ENCODE results near the gene CABP7. TPM values are rescaled to one million over a fixed set of nuclear protein-coding genes. Genes with fewer than 3 reads are reported as not detected.

CABP7 gene
- total RNA-seq, 1 donor from 2014 or later = not detected

DNA sequence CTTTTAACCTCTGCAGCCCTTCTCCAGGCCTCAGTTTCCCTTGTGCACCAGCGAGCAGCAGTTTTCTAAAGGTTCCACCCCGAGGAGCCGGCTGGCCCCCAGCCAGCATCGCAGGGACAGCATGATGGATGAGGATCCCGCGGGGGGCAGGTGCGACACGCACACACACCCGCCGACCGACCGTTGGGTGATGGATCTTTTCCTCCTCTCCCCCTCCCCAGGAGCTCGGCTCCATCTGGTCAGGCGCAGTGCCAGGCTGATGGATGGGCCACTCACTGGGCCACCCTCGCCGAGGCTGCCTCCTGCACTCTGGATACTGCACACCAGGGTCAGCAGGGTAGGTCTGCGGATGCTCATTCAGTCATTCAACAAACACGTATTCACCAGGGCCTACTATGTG, 12.8 kb upstream of the CABP7 start:
- intact Hi-C loops (cut with DNase I) = no loop called here
- no peaks in the 10 kb centered on the region for H3K36me3 ChIP-seq
- H3K27ac ChIP-seq = no peak overlapping the region
- H3K4me1 ChIP-seq = peaks cover 23% of the 10 kb centered on the region
- TF ChIP-seq, protein P1, sequence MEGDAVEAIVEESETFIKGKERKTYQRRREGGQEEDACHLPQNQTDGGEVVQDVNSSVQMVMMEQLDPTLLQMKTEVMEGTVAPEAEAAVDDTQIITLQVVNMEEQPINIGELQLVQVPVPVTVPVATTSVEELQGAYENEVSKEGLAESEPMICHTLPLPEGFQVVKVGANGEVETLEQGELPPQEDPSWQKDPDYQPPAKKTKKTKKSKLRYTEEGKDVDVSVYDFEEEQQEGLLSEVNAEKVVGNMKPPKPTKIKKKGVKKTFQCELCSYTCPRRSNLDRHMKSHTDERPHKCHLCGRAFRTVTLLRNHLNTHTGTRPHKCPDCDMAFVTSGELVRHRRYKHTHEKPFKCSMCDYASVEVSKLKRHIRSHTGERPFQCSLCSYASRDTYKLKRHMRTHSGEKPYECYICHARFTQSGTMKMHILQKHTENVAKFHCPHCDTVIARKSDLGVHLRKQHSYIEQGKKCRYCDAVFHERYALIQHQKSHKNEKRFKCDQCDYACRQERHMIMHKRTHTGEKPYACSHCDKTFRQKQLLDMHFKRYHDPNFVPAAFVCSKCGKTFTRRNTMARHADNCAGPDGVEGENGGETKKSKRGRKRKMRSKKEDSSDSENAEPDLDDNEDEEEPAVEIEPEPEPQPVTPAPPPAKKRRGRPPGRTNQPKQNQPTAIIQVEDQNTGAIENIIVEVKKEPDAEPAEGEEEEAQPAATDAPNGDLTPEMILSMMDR (IDR thresholded peaks at IDR 0.05) = no peak
- DNase-seq (no peak), ATAC-seq (no peak)
- peaks cover 17% of the 10 kb centered on the region for H3K27me3 ChIP-seq (ENCODE audit: low read depth)
- no peak overlapping the region for H3K4me3 ChIP-seq
- no peaks in the 10 kb centered on the region for H3K9me3 ChIP-seq

DNA sequence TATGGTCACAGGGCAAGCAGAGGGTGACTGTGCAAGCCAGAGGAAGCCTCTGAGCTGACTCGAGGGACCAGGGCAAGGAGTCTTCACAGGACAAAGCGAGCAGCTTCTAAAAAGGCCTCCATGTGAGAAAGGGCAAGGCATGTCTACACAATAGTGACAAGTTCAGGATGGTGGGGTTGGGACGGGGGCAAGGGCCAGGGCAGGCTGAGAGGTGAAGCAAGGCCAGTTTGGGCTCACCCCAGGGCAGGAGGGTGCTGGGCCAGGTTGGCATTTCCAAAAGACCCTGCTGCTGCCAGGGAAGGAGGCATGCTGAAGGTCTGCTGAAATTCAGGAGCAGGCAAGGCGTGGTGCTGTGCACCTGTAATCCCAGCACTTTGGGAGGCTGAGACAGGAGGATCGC, 12.3 kb upstream of the CABP7 start:
- intact Hi-C loops (cut with DNase I) = no loop called here
- Histone ChIP-seq H3K36me3 (no peaks in the 10 kb centered on the region), H3K4me1 (peaks cover 18% of the 10 kb centered on the region), H3K4me3 (no peak overlapping the region), H3K27ac (no peak overlapping the region), H3K9me3 (no peaks in the 10 kb centered on the region), H3K27me3 (ENCODE audit: low read depth) (peaks cover 17% of the 10 kb centered on the region)
- ATAC-seq (no peak), DNase-seq (no peak)
- TF ChIP-seq, protein P1 (IDR thresholded peaks at IDR 0.05) = no peak

DNA sequence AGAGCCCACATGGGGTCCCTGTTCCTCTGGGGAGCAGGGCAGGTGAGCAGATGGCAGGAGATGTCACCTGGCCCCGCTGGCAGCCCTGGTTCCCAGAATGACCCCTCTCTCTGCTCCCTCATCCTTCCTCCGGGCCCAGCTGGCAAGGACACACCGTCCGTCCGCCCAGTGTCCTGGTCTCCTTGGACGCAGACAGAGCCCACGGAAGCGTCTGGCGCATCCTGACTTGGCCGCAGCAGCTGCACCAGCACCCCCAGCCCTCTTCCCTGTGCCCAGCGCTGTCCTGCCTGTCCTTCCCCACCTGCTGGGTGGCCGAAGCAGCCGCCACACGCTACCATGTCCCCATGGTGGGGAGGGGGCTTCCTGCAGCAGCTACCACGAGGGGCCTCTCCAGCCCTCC, 9.6 kb upstream of the CABP7 start:
- Histone ChIP-seq H3K36me3 (no peaks in the 10 kb centered on the region), H3K27ac (no peak overlapping the region), H3K4me3 (no peak overlapping the region), H3K4me1 (no peaks in the 10 kb centered on the region), H3K27me3 (ENCODE audit: low read depth) (peaks cover 18% of the 10 kb centered on the region), H3K9me3 (no peaks in the 10 kb centered on the region)
- TF ChIP-seq, protein P1 (IDR thresholded peaks at IDR 0.05) = no peak
- ATAC-seq = no peak
- no peak for DNase-seq
- intact Hi-C loops (cut with DNase I) = no loop called here

DNA sequence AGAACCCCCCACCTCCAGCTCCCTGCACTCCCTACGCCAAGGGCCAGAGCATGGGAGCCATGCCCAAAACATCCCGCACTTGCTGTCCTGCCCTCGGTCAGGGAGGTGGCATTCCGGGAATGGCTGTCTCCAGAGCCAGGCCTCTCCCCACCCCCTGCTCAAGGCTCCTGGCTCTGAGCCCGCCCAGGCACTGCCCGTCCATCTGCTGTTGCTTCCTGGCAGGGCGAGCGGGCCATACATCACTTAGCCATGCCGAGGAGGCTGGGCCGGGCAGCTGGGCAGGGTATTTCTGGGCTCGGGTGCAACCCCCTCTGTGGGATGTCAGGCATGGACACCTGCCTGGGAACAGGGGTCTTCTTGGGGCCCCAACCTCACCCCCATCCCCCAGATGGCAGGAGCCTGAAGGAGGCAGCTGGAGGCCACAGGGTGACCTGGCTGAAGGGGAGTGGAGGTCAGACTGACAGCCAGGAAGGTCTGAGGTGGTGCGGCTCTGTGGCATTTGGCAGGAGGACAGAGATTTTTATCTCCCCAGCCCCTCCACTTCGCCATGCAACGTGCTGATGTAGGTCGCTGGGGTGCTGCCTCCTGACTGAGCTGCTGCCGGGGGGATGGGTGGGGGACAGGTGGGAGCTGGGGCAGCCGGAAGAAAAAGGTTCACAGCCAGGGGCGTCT, 8.7 kb upstream of the CABP7 start:
- DNase-seq = no peak

DNA sequence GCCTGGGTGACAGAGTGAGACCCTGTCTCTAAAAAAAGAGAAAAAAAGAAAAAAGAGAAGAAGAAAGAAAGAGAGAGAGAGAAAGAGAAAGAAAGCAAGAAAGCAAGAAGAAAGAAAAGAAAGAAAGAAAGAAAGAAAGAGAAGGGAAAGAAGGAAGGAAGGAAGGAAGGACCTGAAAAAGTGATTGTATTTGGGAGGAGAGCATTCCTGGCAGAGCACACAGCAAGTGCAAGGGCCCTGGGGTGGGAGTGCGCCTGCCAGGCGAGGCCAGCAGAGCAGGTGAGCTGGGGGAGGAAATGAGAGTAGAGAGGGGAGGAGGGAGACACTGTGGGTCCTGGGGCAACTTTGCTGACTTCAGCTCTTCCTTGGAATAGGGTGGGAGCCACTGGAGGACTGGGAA, 7.7 kb upstream of the CABP7 start:
- no peak for ATAC-seq
- Histone ChIP-seq H3K27me3 (ENCODE audit: low read depth) (peaks cover 31% of the 10 kb centered on the region), H3K4me1 (no peaks in the 10 kb centered on the region), H3K9me3 (no peaks in the 10 kb centered on the region), H3K4me3 (no peak overlapping the region), H3K27ac (no peak overlapping the region), H3K36me3 (no peaks in the 10 kb centered on the region)
- no peak for DNase-seq
- intact Hi-C loops (cut with DNase I) = no loop called here
- TF ChIP-seq, protein P1 (IDR thresholded peaks at IDR 0.05) = no peak

More for the DNA sequence above, 8.7 kb upstream of the CABP7 start:
- Histone ChIP-seq H3K27me3 (ENCODE audit: low read depth) (peaks cover 25% of the 10 kb centered on the region), H3K27ac (no peak overlapping the region), H3K9me3 (no peaks in the 10 kb centered on the region), H3K4me1 (no peaks in the 10 kb centered on the region), H3K36me3 (no peaks in the 10 kb centered on the region), H3K4me3 (no peak overlapping the region)
- TF ChIP-seq, protein P1 (IDR thresholded peaks at IDR 0.05) = no peak
- intact Hi-C loops (cut with DNase I) = no loop called here
- ATAC-seq = peak; percentile 25 to 40

Measured in lower lobe of right lung (tissue), 2 donors.